IMR-90 (cell line): ENCODE measurements around the gene TLR6. TPM values are rescaled to one million over a fixed set of nuclear protein-coding genes. Genes with fewer than 3 reads are reported as not detected.

Experiments used
- ATAC-seq: fragments of 200-7000 bp; cut with Tn5 transposase; 2 replicates; pipeline ENCODE4 v1.9.1; 2020; ENCODE audit warnings: low read depth, mild to moderate bottlenecking, moderate library complexity
- BruUV-seq: library from RNA; stranded (reverse); fragments of 400-500 nt; replicated peaks from 2 replicates; lab custom pipeline; 2021; lab: Mats Ljungman, UMichigan
- CTCF ChIA-PET: fragments of 300-600 bp; formaldehyde crosslinking; extraction: SDS; loops from one replicate; lab custom pipeline; 2021; ENCODE audit warnings: antibody characterized with exemption; lab: Yijun Ruan, JAX
- POLR2A ChIA-PET: fragments of 300-600 bp; sonication (Branson Sonifier 250); formaldehyde crosslinking; loops from one replicate; lab custom pipeline; 2022; ENCODE audit warnings: antibody characterized with exemption; ENCODE audit not compliant: unreplicated experiment; lab: Charles Lee
- DNase-seq: peaks from one replicate; pipeline ENCODE4 v3.0.0; 2013
- H2AFZ ChIP-seq: replicated peaks from 2 replicates; pipeline ENCODE3; 2013; ENCODE audit warnings: low read length, mild to moderate bottlenecking; ENCODE audit not compliant: poor library complexity
- H2AK5ac ChIP-seq: 2 replicates; pipeline ENCODE4 v1.6.1; 2013; ENCODE audit warnings: low read depth, low read length, inconsistent platforms
- H2AK9ac ChIP-seq: replicated peaks from 2 replicates; pipeline ENCODE3; 2013; ENCODE audit warnings: mild to moderate bottlenecking, low read depth, low read length, moderate library complexity; ENCODE audit not compliant: poor library complexity
- H2BK120ac ChIP-seq: 2 replicates; pipeline ENCODE4 v1.6.1; 2013; ENCODE audit warnings: low read depth, low read length, inconsistent platforms
- H2BK15ac ChIP-seq: 3 replicates; pipeline ENCODE4 v1.6.1; 2013; ENCODE audit warnings: low read depth, low read length, inconsistent platforms
- H2BK20ac ChIP-seq: 2 replicates; pipeline ENCODE4 v1.6.1; 2013; ENCODE audit warnings: low read depth, mild to moderate bottlenecking, inconsistent platforms, low read length, moderate library complexity
- H2BK5ac ChIP-seq: 2 replicates; pipeline ENCODE4 v1.6.1; 2013; ENCODE audit warnings: mild to moderate bottlenecking, low read depth, low read length, inconsistent platforms; ENCODE audit not compliant: poor library complexity, severe bottlenecking
- H3K14ac ChIP-seq: replicated peaks from 2 replicates; pipeline ENCODE4 v1.6.1; 2013; ENCODE audit warnings: low read depth, low read length, inconsistent platforms
- H3K18ac ChIP-seq: 2 replicates; pipeline ENCODE4 v1.6.1; 2013; ENCODE audit warnings: low read depth, low read length, control low read depth
- H3K23ac ChIP-seq: 2 replicates; pipeline ENCODE4 v1.6.1; 2013; ENCODE audit warnings: low read depth, low read length, inconsistent platforms
- H3K27ac ChIP-seq: 2 replicates; pipeline ENCODE4 v1.5.1; 2013; ENCODE audit warnings: mild to moderate bottlenecking, control low read depth, low read length; ENCODE audit not compliant: insufficient read depth
- H3K27me3 ChIP-seq: 2 replicates; pipeline ENCODE4 v1.6.1; 2013; ENCODE audit warnings: low read length; ENCODE audit not compliant: control insufficient read depth, insufficient read depth
- H3K36me3 ChIP-seq: 2 replicates; pipeline ENCODE4 v1.6.1; 2013; ENCODE audit warnings: low read length, mixed read lengths; ENCODE audit not compliant: control insufficient read depth, insufficient read depth
- H3K4ac ChIP-seq: 2 replicates; pipeline ENCODE4 v1.6.1; 2013; ENCODE audit warnings: low read depth, low read length, inconsistent platforms
- H3K4me1 ChIP-seq: 2 replicates; pipeline ENCODE4 v1.6.1; 2013; ENCODE audit warnings: low read length, mixed read lengths; ENCODE audit not compliant: control insufficient read depth, insufficient read depth
- H3K4me2 ChIP-seq: 2 replicates; pipeline ENCODE4 v1.6.1; 2013; ENCODE audit warnings: low read depth, mild to moderate bottlenecking, control low read depth, low read length, moderate library complexity
- H3K4me3 ChIP-seq: 2 replicates; pipeline ENCODE4 v1.5.1; 2013; ENCODE audit warnings: low read depth, mild to moderate bottlenecking, control low read depth, low read length, moderate library complexity; ENCODE audit not compliant: insufficient read depth
- H3K56ac ChIP-seq: 2 replicates; pipeline ENCODE4 v1.6.1; 2013; ENCODE audit warnings: low read length, inconsistent platforms; ENCODE audit not compliant: insufficient read depth; ENCODE audit errors: extremely low read depth
- H3K79me1 ChIP-seq, 2 experiments: 2 replicates each; pipeline ENCODE4 v1.6.1; 2013; ENCODE audit warnings: low read length in 2 of 2, inconsistent platforms in 1 of 2, low read depth in 1 of 2
- H3K9ac ChIP-seq: 2 replicates; pipeline ENCODE4 v1.6.1; 2013; ENCODE audit warnings: low read depth, low read length, control low read depth
- H3K9me1 ChIP-seq: 2 replicates; pipeline ENCODE4 v1.6.1; 2013; ENCODE audit warnings: low read length, inconsistent platforms; ENCODE audit not compliant: insufficient read depth
- H3K9me3 ChIP-seq: 2 replicates; pipeline ENCODE4 v1.6.1; 2013; ENCODE audit warnings: low read length; ENCODE audit not compliant: control insufficient read depth, insufficient read depth
- H4K20me1 ChIP-seq: 2 replicates; pipeline ENCODE4 v1.6.1; 2013; ENCODE audit warnings: low read length, inconsistent platforms; ENCODE audit not compliant: insufficient read depth
- H4K5ac ChIP-seq: 2 replicates; pipeline ENCODE4 v1.6.1; 2013; ENCODE audit warnings: mild to moderate bottlenecking, low read depth, low read length, control low read depth
- H4K8ac ChIP-seq, 2 experiments: 2 replicates each; pipeline ENCODE4 v1.6.1; 2013; ENCODE audit warnings: low read depth in 2 of 2, low read length in 2 of 2, control low read depth in 1 of 2, inconsistent platforms in 1 of 2
- H4K91ac ChIP-seq: 2 replicates; pipeline ENCODE4 v1.6.1; 2013; ENCODE audit warnings: low read depth, low read length, inconsistent platforms; ENCODE audit not compliant: insufficient read depth
- CEBPB ChIP-seq: IDR thresholded peaks from 2 replicates; pipeline ENCODE4 v1.6.1; 2012; ENCODE audit warnings: low read depth, low read length, improper control_type of control experiment
- MAFK ChIP-seq: IDR thresholded peaks from 2 replicates; pipeline ENCODE4 v1.6.1; 2012; ENCODE audit warnings: low read depth, low read length, improper control_type of control experiment
- MXI1 ChIP-seq: IDR thresholded peaks from 2 replicates; pipeline ENCODE4 v1.6.1; 2012; ENCODE audit warnings: low read depth, mild to moderate bottlenecking, low read length, moderate library complexity, borderline replicate concordance
- NFE2L2 ChIP-seq: fragments of 150-350 bp; IDR thresholded peaks from 2 replicates; pipeline ENCODE4 v1.6.1; 2016; ENCODE audit warnings: low read depth, mild to moderate bottlenecking, low read length
- RFX5 ChIP-seq: IDR thresholded peaks from 2 replicates; pipeline ENCODE4 v1.8.0; 2012; ENCODE audit warnings: low read depth, mild to moderate bottlenecking, low read length, moderate library complexity
- SMC3 ChIP-seq: fragments of 150-350 bp; IDR thresholded peaks from 2 replicates; pipeline ENCODE4 v1.6.1; 2016; ENCODE audit warnings: low read depth, mild to moderate bottlenecking, antibody characterized with exemption, low read length, moderate library complexity
- WGBS, 2 experiments: methylation state at CpG; one replicate each; pipeline versions ENCODE4 v1.1.5 to v1.1.7; 2013; ENCODE audit warnings: missing lambda C conversion rate in 2 of 2; ENCODE audit not compliant: insufficient read length in 1 of 2; ENCODE audit errors: extremely low coverage in 2 of 2; 5-methylcytosine and 5-hydroxymethylcytosine counted together
- dilution Hi-C: fragments of 300-500 bp; cut with HindIII; formaldehyde crosslinking; loops from one replicate; pipeline ENCODE4 v1.14.3; 2018; ENCODE audit warnings: low sequenced_read_pairs; ENCODE audit not compliant: unreplicated experiment
- in situ Hi-C: fragments of 300-500 bp; cut with MboI; formaldehyde crosslinking; loops from 3 replicates; pipeline ENCODE4 v1.14.3; 2019; ENCODE audit warnings: low sequenced_read_pairs, inconsistent platforms, mixed read lengths
- intact Hi-C: fragments of 100-400 bp; cut with micrococcal nuclease; formaldehyde crosslinking; loops from 2 replicates; pipeline ENCODE4 v1.10.0; 2022
- polyA plus RNA-seq, 3 experiments: library from polyadenylated mRNA; depleted of rRNA; stranded (reverse); fragments of >200 nt; gene quantifications; 2 replicates each; pipeline ENCODE4 v1.2.3, GENCODE V29; 2012; ENCODE audit warnings: low replicate concordance in 1 of 3
- total RNA-seq: library from RNA; depleted of rRNA; stranded (reverse); fragments of >200 nt; gene quantifications from 2 replicates; pipeline ENCODE4 v1.2.3, GENCODE V29; 2012
- TF ChIP-seq, protein P1 (sequence below): fragments of 150-350 bp; IDR thresholded peaks from 2 replicates; pipeline ENCODE4 v1.6.1; 2016; ENCODE audit warnings: low read depth, mild to moderate bottlenecking, low read length, moderate library complexity, borderline replicate concordance
- TF ChIP-seq, protein P2 (sequence below): conservative IDR thresholded peaks from 2 replicates; pipeline ENCODE4 v1.5.1; 2012; ENCODE audit warnings: mild to moderate bottlenecking, low read depth, low read length, improper control_type of control experiment

Gene TLR6
- total and polyA plus RNA-seq, 2 of the 4 experiments (the other 2 are of a cell fraction), result 1.4 to 3.9 TPM

DNA sequence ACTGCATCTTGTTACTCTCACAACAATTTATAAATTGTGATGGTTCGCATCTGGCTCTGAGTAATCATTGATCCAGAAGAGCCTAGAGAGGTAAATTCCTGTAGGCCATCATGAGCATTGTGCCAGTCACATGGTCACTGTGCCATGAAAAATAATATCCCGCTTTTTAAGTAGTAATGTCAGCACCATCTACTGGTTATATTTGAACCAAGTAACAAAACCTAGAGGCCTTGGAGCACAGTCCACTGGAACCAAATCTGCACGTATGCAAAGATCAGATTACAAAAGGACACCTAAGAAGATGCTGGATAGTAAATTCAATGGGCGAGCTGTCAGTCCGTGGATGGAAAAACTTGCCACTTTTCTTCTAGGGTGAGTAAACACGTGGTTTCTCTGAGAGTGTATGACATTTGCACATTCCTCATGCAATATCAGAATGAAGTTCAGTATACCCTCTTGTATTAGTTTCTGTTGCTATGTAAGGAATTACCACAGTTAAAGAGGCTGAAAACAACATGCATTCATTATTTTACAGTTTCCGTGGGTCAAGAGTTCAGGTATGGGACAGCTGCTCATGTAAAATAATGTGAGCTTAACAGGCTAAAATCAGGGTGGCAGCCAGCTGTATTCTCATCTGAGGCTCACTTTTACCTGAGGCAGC lies 37.8 kb upstream of the TLR6 start:
- Histone ChIP-seq H4K20me1 (peaks cover 36% of the 10 kb centered on the region; the same call in 1 of the 2 replicates), H3K9ac (no peak overlapping the region), H2BK20ac (no peak overlapping the region), H3K4me2 (no peak overlapping the region), H3K9me1 (peaks cover 22% of the 10 kb centered on the region), H2AK9ac (no peak overlapping the region), H3K9me3 (no peaks in the 10 kb centered on the region), H3K4ac (no peak overlapping the region), H3K27ac (no peak overlapping the region), H3K79me1 (peaks cover 64 to 93% of the 10 kb centered on the region in 2 experiments), H4K5ac (no peak overlapping the region), H3K14ac (no peak overlapping the region), H2BK15ac (no peak overlapping the region), H3K4me3 (no peak overlapping the region), H2AK5ac (no peak overlapping the region), H2AFZ (no peak overlapping the region), H3K36me3 (peaks cover 49% of the 10 kb centered on the region), H3K18ac (no peak overlapping the region), H3K4me1 (peaks cover 18% of the 10 kb centered on the region), H4K8ac (no peak overlapping the region), H2BK120ac (no peak overlapping the region), H2BK5ac (no peak overlapping the region), H3K27me3 (no peaks in the 10 kb centered on the region), H3K23ac (no peak overlapping the region), H4K91ac (no peak overlapping the region), H3K56ac (no peak overlapping the region)
- CTCF ChIA-PET, result no interaction called here
- intact Hi-C loops, result no loop called here
- no CpG with 5 or more reads among the region's 7 CpGs for WGBS, 2 experiments
- dilution Hi-C loops, result no loop called here
- ATAC-seq (no peak), DNase-seq (peak; percentile 9)
- in situ Hi-C loops, result no loop called here
- TF ChIP-seq CEBPB, result no peak
- TF ChIP-seq RFX5, result no peak
- TF ChIP-seq, protein P1, sequence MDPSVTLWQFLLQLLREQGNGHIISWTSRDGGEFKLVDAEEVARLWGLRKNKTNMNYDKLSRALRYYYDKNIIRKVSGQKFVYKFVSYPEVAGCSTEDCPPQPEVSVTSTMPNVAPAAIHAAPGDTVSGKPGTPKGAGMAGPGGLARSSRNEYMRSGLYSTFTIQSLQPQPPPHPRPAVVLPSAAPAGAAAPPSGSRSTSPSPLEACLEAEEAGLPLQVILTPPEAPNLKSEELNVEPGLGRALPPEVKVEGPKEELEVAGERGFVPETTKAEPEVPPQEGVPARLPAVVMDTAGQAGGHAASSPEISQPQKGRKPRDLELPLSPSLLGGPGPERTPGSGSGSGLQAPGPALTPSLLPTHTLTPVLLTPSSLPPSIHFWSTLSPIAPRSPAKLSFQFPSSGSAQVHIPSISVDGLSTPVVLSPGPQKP, result no peak
- TF ChIP-seq SMC3, result 0 out of 2 replicates have a peak, but pooled peaks have one; percentile 3
- no peak for TF ChIP-seq MXI1
- no peak for TF ChIP-seq MAFK
- TF ChIP-seq NFE2L2, result no peak
- TF ChIP-seq, protein P2, sequence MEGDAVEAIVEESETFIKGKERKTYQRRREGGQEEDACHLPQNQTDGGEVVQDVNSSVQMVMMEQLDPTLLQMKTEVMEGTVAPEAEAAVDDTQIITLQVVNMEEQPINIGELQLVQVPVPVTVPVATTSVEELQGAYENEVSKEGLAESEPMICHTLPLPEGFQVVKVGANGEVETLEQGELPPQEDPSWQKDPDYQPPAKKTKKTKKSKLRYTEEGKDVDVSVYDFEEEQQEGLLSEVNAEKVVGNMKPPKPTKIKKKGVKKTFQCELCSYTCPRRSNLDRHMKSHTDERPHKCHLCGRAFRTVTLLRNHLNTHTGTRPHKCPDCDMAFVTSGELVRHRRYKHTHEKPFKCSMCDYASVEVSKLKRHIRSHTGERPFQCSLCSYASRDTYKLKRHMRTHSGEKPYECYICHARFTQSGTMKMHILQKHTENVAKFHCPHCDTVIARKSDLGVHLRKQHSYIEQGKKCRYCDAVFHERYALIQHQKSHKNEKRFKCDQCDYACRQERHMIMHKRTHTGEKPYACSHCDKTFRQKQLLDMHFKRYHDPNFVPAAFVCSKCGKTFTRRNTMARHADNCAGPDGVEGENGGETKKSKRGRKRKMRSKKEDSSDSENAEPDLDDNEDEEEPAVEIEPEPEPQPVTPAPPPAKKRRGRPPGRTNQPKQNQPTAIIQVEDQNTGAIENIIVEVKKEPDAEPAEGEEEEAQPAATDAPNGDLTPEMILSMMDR, result no peak
- POLR2A ChIA-PET, result no interaction called here
- BruUV-seq, result no TSS peak
